ENCODE data around the gene MPZL3. TPM values are rescaled to one million over a fixed set of nuclear protein-coding genes. Genes with fewer than 3 reads are reported as not detected.

Gene MPZL3
- total RNA-seq, 1 experiment from 2014 or later: 8.7 TPM

- no peak for DNase-seq (ENCODE audit: low read depth, low spot score)
Observed at GRCh38 chr11:118272001-118272400, 19.8 kb upstream of the MPZL3 start.

More at GRCh38 chr11:118272001-118272400, 19.8 kb upstream of the MPZL3 start:
- no peaks in the 10 kb centered on the region for H3K9me3 ChIP-seq (ENCODE audit: control insufficient read depth in 1 of 2, insufficient read depth in 1 of 2, low read depth in 1 of 2, low read length in 2 of 2)
- TF ChIP-seq SRF (IDR thresholded peaks at IDR 0.05; ENCODE audit: low read depth): no peak
- no peak for TF ChIP-seq YY1 (IDR thresholded peaks at IDR 0.05; ENCODE audit: extremely low read depth, insufficient replicate concordance, low read depth, low read length)
- TF ChIP-seq ZFX (IDR thresholded peaks at IDR 0.05): no peak
- no peak for TF ChIP-seq CBX3 (IDR thresholded peaks at IDR 0.05; ENCODE audit: low read depth)
- TF ChIP-seq MAX (IDR thresholded peaks at IDR 0.05): no peak
- no peak for TF ChIP-seq ELF1 (IDR thresholded peaks at IDR 0.05; ENCODE audit: borderline replicate concordance, low read depth)
- no peak for TF ChIP-seq SP1 (IDR thresholded peaks at IDR 0.05; ENCODE audit: low read depth)
- TF ChIP-seq RAD21 (IDR thresholded peaks at IDR 0.05; ENCODE audit: low read depth): no peak
- TF ChIP-seq REST (IDR thresholded peaks at IDR 0.05; ENCODE audit: low read depth): no peak
- TF ChIP-seq EGR1 (IDR thresholded peaks at IDR 0.05; ENCODE audit: low read depth): no peak
- no peak for TF ChIP-seq ATF3 (IDR thresholded peaks at IDR 0.05)
- no peak for TF ChIP-seq EZH2 (IDR thresholded peaks at IDR 0.05)
- TF ChIP-seq CEBPB (IDR thresholded peaks at IDR 0.05; ENCODE audit: low read depth): no peak
- no peak for TF ChIP-seq EZH2phosphoT487 (IDR thresholded peaks at IDR 0.05; ENCODE audit: borderline replicate concordance)
- TF ChIP-seq POLR2AphosphoS5 (IDR thresholded peaks at IDR 0.05; ENCODE audit: low read depth, low read length): no peak
- TF ChIP-seq SIN3A (IDR thresholded peaks at IDR 0.05; ENCODE audit: low read depth): no peak
- H3K27ac ChIP-seq (ENCODE audit: low read depth, low read length): no peak overlapping the region
- H3K9me2 ChIP-seq (ENCODE audit: insufficient read depth): no peaks in the 10 kb centered on the region
- no peak overlapping the region for H3K4me2 ChIP-seq (ENCODE audit: low read length)
- no peak for ATAC-seq
- H2AFZ ChIP-seq (ENCODE audit: low read depth, low read length, poor library complexity, severe bottlenecking): no peak overlapping the region
- ChIA-PET POLR2A (no interaction called here), CTCF (no interaction called here), RAD21 (ENCODE audit: low non-redundant PET in 1 of 2, low total read pairs in 2 of 2, uncharacterized antibody in 2 of 2, unreplicated experiment in 2 of 2) (no interaction called here)
- H4K20me1 ChIP-seq (ENCODE audit: insufficient read depth): no peaks in the 10 kb centered on the region
- no TSS peak for BruUV-seq (replicated peaks)
- H3K9ac ChIP-seq (ENCODE audit: low read length): no peak overlapping the region
- H3K79me2 ChIP-seq (ENCODE audit: insufficient read depth, low read length): no peaks in the 10 kb centered on the region
- H3K4me3 ChIP-seq (replicated peaks in 1 of 2; ENCODE audit: low read depth in 1 of 2, low read length in 2 of 2): no peak overlapping the region
- no peaks in the 10 kb centered on the region for H3K27me3 ChIP-seq (ENCODE audit: insufficient read depth, low read length)
- H3K4me1 ChIP-seq (ENCODE audit: control insufficient read depth in 1 of 2, insufficient read depth in 2 of 2, low read length in 2 of 2): peaks cover 0 to 9% of the 10 kb centered on the region in 2 experiments; a peak in 3 of 4 replicates
- intact Hi-C loops (cut with micrococcal nuclease): no loop called here
- no peaks in the 10 kb centered on the region for H3K36me3 ChIP-seq (ENCODE audit: control insufficient read depth in 1 of 2, insufficient read depth in 2 of 2, low read length in 2 of 2)
